ENCODE data around the gene RAB35.
"Not testable (repeated sequence)": the region's sequence is repeated elsewhere in the genome, so short reads cannot be mapped to it uniquely, and the experiment has no call there.

RAB35 gene

DNA sequence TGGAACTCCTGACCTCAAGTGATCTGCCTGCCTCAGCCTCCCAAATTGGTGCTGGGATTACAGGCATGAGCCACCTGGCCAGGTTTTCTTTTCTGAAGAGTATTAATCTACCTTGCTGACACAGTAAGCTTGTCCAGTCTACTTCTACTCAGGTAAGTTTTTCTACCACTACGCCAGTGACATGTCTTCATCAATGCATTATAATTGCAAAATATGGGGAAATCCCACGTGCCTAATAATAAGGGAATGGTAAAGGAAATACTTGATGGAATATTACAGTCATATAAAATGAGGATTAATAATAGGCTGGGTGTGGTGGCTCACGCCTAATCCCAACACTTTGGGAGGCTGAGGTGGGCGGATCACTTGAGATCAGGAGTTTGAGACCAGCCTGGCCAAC lies 62.3 kb downstream of the RAB35 start:
- DNase-seq, result no peak

DNA sequence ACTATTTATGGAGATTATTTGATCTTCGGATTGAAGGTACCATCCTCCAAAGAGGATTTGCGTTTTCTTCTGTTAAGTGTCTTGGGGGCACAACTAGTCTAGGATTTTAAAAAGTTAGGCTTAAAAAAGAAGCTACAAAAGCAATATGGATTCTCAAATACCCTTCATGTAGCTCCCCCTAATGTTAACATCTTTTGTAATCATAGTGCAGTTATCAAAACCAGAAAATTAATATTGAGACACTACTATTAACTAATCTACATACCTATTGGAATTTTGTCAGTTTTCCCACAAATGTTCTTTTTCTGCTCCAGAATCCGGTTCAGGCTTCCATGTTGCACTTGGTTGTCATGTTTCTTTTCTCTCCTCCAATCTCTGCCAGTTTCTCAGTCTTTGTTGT lies 65.0 kb downstream of the RAB35 start:
- no peak for DNase-seq

DNA sequence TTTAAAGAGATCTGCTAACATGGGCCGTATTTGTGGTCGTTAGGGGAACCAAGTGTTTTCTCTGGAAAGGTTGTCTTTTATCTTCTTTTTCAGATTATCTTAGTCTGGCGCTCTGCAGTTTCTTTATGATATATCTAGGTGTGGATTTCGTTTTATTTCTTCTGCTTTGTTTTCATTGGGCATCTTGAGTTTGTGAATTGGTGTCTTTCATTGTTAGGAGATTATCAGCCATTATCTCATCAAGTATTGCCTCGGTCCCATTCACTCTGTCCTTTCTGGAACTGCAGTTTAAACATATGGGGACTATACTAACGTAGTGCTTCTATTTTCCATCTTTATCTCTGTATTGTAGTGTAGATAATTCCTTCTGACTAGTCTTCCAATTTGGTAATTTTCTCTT lies 67.1 kb downstream of the RAB35 start:
- DNase-seq, result no peak

DNA sequence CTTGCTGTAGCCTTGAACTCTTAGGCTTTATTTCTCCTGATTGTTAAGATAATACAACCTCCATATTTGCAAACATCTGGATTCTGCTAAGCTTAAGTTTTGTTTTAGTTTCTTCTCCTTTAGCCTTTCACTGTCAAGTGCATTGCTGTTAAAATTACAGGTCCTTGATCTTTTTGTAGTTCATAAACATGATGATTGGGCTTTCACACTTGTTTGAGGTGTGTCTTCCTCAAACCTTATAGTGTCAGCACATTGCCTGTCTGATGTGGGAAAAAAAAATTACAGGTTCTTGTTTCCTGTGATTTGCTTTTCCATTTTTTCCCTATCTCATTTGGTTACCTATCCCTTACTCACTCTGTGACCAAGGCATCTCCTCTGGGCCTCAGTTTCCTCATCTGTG lies 68.3 kb downstream of the RAB35 start:
- DNase-seq, result no peak

- no peak for DNase-seq
These were observed 69.5 kb downstream of the RAB35 start for GRCh38 chr12:120047072-120047471.

- DNase-seq, result not testable (repeated sequence)
These were observed 71.2 kb downstream of the RAB35 start for GRCh38 chr12:120045367-120045766.
